NCI-H526 (cell line): ENCODE data around the gene PFDN5.
A peak's percentile ranks its signal among the peaks of the same experiment; 100 is the strongest.
"Not testable (repeated sequence)": the region's sequence is repeated elsewhere in the genome, so short reads cannot be mapped to it uniquely, and the experiment has no call there.

Source experiments
- DNase-seq, 2 experiments: peaks; one replicate each; lab custom pipeline; 2025; lab: John Stamatoyannopoulos, UW

The PFDN5 gene

DNA sequence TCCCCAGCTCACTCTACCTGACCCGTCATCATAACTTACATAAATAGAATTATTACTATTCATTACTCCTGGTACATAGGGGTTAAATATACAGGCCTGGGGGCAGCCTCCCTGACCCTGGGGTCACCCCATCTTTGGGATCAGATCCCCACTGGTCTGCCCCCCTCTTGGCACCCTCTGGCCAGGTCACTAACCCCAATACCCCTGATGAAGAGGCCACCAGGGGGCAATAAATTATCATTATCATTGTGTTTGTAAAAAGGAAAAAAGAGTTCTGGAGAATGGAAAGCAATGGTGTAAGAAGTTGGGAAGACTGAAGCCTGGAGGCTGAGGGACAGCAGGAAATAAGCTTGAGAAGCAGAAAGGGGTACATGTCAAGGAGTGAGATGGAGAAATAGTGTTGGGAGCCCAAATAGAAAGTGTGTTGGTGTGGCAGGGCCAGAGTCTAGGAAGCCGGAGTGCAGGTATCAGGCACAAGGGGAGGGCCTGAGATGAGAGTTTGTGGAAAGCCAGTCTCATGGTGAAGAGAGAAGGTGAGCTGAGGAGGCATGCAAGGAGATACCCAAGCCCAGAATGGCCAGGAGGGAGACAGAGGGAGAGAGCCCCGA lies 32.2 kb downstream of the PFDN5 start:
- DNase-seq: no peak

DNA sequence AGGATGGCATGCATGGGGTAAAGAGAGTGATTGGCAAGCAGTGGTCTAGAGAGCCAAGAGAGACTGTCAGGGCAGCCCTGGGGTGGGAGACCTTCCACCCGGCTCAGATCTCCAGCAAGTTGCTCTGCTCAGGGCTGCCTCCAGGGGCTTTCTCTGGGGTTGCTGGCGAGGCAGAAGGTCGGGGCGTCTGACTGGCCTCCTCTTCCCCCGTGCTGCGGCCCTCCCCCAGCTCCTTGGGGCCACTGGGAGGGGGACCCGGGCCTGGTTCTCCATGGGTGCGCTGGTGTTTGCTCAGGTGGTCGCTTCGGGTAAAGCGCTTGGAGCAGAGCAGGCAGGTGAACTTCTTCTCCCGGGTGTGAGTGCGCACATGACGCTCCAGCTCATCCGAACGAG lies 32.7 kb downstream of the PFDN5 start:
- DNase-seq: no peak

DNA sequence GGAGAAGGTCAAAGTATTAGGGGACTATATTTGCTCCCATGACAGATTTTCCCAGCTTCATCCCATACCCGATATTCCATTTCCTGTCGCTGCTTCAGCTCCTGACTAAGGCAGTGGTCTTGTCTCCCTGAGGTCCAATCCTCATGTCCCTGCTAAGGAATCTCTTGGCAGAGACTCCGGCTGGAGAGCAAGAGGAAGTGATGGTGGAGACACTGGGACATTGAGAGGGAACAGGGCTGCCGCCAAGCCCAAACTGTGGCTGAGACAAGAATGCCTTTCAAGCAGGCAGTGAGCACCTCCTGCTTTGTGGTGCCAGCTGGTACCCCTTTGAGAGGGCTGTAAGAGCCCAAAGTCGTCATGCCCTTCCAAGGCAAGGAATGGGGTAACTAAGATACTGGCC lies 35.3 kb downstream of the PFDN5 start:
- DNase-seq: no peak

DNA sequence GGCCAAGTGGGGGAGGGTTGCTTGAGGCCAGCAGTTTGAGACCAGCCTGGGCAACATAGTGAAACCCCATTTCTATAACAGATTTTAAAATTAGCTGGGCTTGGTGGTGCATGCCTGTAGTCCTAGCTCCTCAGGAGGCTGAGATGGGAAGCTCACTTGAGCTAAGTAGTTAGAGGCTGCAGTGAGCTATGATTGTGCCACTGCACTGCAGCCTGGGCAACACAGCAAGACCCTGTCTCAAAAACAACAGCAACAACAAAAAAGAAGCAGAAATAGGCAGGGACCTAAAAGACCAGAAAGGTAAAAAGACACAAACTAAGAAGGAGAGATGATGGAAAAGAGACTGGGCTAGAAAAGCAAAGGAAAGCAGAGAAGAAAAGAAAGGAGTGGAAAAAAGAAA lies 37.0 kb downstream of the PFDN5 start:
- DNase-seq: not testable (repeated sequence)

DNA sequence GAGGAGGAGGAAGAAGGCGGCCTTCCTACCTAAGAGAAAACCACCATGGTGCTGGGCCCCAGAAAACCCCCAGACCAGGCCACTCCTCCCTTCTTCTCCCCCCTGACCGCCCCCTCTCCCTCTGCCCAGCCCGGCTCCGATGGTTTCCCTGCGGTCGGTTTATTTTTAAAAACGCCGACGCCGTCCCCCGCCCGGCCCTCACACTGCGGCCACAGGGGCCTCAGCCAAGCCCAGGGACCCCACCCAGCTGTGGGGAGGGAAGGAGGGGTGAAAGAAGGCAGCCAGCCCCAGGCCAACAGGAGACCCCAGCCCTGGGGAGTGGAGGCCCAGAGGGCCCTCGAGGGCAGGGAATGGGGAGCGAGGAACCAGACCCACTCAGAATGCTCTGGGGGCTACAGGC lies 37.4 kb downstream of the PFDN5 start:
- DNase-seq: no peak

DNA sequence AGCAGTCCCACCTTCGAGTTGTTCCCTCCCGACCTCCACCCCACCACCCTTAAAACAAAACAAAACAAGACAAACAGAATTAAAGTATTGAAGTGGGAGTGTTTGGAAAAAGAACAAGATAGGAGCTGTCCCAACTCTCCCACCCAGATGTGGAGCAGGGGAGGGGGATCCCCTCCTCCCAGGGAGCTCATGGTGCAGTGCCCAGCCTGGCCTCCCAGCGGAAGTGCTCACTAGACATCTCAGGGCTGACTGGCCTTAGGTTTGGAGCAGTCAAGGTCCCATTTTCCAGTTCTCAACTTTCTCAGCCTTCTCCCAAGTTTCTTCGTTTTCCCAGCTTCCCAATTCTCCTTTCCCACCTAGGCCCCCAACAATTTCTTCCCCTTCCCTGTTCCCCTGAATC lies 37.9 kb downstream of the PFDN5 start:
- DNase-seq: no peak

DNA sequence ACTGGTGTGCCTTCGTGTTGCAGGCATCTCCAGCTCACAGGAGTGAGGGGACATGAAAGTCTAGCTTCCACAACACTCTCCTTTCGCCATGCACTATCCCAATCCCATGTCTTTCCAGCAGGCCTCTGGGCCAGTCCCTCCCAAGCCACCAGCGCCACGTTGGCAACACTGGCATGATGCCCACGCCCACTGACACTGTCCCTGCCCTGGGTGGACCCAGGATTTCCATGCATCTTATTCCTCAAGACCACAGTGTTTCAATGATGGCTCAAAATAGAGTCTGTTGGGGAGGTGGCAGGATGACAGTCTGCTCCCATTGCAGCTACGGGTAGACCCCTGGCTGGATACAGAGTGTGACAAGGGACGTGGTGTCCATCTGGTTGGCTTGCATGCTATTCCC lies 38.5 kb downstream of the PFDN5 start:
- no peak for DNase-seq

DNA sequence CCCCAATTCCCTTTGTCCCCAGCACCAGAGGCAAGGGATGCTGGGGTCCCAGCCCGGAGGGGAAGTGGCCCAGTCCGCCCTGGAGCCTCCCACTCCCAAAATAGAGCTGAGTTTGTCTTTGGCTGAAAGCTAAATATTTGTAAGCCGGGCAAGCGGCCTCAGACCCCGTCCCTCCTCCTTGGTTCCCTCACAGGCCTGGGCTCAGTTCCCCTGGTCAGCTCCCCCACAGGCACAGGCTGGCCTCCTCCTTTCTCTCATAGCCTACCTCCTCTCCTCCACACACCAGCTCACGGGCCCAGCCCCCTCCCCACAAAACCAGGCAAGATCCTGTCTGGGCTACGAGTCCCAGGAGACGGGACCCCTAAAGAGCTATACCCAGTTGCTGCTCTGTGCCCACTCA lies 39.5 kb downstream of the PFDN5 start:
- no peak for DNase-seq

DNA sequence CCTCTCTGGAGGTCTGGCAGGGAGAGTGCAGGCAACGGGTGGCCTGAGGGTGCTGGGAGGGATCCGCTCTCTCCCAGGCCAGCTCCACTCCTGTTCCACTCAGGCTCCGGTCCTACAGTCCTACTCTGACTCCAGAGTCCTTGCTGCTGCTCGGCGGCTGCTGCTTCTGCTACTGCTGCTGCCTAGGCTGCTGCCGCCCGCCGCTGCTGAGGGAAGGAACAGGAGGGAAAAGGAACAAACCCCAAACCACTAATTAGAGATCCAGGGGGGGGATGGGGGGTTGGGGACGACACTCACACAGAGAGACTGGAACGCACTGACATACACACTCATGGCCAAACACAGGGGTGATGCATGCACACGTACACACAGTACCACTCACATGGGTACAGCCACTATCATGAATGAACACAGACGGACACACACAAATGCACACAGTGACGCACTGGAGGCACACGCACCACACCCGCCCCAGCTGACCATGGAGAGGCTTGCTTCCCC lies 40.9 kb downstream of the PFDN5 start, which contains the start of gene SP7:
Gene SP7, minus strand, starts transcription at position 174 of the 501 bp plus-strand sequence. CDS start 708 bp downstream, outside the sequence.
- DNase-seq: peak in 1 of 2 experiments; percentile 32

DNA sequence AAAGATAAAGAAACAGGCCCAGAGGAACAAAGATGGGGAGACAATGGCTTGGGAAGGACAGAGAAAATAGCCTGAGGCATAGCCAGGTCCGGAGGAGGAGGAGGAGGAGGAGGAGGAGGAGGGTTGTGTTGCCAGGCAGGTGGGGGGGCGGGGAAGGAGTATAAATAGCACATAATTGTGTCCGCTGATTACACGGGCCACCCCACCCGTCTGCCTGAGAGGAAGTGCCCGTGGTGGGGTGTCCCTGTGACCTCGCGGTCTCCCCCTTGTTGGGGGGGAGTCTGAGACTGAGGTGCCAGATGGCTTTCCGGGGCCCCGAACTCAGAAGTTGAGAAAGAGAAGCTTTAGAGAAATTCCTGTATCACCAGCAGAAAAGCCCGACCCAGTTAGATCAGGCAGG lies 42.7 kb downstream of the PFDN5 start:
- no peak for DNase-seq

DNA sequence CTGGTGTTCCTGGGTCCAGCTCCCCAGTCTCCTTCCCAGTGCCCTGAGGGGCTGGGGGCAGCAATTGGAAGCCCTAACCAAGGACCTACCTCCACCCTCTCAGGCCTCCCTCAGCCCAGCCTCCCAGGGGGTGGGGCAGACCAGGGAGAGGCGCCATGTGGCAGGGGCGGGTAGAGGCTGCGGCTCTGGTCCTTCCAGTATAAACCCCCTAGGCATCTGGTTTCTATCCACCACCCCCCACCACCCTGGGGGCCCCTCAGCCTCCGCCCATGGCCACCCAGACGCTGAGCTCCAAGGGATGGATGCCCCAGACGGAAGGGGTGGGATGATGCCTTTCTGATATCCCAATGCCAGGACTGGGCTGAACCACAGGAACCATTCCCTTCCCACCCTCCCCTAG lies 43.6 kb downstream of the PFDN5 start:
- no peak for DNase-seq

DNA sequence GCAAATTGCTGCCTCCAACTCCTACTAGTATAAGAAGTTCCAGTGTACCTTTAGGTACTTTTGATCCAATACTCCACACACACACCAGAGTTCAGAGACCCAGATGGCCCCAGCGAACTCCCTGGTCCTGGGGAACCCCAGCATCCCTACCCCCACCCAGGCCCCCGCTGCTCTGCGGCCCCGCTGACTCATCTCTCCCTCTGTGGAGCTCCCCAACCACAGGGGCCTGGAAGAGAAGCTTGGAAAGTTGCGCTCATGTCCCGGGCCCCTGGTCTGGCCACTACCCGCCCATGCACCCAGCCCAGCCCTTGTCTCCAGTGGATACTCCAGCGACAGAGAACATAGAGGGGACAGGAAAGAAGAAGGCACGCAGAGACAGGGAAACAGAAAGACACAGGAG lies 45.1 kb downstream of the PFDN5 start:
- DNase-seq: no peak

DNA sequence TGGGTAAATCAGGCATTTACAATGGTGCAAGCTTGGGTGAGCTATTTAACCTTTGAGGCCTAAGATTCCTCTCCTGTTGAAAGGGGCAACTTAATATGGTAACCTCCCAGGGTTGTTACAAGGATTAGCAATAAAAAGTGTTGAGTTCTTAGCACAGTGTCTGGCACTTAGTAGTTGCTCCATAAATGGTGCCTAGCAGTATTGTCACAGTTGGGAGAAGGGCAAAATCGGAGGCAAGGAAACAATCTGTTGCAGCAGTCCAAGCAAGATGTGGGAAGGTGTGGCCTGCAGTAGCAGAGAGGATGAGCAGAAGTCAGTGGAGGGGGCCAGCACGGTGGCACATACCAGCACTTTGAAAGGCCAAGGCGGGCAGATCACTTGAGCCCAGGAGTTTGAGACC lies 48.1 kb downstream of the PFDN5 start:
- DNase-seq: no peak

DNA sequence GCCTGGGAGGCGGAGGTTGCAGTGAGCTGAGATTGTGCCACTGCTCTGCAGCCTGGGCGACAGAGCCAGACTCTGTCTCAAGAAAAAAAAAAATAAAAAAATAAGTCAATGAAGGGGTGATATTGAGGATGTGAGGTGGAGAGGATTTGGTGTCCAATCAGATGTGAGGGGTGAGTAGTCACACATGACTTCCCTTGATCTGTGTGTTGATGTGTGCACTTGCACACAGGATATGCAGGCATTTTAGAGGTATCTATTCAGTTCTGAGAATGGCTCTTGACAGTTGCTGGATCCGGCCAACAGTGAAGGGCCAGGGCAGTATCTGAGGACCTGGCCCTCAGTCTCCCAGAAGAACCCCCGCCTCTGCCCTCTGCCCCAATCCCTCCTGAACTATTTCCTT lies 48.6 kb downstream of the PFDN5 start:
- DNase-seq: no peak

DNA sequence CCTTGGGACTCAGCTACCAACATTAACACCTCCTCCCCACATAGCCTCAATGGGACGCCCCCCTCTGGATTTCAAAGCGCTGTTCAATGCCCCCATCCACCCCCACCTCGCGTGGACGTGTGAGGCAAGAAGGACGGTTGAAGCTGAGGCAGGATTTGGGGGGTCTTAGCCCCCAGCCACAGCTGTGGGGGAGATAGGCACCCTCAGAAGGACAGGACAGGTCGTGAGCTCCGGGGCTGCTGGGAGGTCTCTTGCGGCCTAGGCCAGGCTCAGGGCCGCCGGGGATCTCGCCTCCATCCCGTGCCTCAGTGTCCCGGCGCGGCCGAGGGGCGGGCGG lies 49.1 kb downstream of the PFDN5 start:
- no peak for DNase-seq

DNA sequence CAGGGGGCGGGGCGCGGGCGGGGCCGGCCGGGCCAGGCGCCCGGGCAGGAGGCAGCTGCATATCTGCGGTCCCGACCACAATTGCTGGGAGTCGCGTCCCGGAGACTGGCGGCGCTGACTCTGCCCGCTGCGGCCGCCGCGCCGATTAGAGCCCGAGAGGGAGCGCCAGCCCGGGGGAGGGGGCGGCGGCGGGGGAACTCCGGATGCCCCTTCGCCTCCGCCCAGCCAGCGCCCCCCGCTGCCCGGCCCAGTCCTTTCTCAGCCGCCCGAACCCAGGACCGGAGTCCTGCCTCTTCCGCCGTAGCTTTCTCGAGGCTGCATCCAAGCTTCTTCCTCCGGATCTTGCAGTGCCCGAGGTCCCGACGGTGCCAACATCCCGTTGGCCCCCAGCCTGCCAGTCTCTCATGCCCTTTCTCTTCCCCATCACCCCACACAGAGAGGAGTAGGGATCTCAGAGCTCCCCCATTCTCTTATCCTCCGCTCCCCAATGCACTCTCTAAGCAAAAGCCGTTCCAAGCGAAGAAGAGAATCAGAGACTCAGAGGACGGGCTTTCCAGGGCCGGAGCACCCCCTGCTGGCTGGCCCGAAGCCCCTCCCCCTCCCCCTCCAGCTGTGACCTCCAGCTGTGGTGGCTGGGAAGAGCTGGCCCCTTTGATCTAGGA lies 49.6 kb downstream of the PFDN5 start:
- DNase-seq: peak; percentile 28 to 73

DNA sequence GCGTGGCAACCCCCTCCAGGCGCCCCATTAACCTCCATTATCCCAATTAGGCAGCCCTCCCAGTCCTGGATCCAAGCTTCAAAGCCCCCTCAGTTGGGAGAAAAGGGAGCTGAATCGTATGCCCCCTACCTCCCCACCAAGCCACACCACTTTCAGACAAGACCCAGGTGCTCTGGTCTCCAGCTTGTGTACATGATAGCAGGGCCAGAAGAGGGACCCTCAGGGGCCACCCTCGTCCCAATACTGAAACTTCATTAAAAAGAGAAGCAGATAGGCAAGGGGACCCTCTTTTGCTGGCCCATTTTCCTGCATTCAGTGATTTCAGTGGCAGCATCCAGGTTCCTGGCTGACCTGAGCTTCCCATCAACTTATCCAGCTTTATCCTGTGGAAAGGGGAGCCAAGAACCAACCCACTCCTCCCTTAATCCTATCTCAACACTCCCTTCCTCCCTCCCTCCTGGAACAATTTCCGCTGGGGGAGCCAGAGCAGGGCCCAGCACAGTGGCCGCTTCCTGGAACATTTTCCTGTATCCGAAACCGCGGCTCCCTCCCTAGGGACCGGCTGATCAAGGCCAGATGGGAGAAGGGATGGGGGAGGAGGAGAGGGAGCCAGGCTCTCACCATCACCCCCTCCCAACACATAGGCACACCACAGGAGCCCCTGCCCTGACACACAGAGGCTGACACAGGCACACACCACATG lies 50.3 kb downstream of the PFDN5 start:
- DNase-seq: peak; percentile 33 to 74

DNA sequence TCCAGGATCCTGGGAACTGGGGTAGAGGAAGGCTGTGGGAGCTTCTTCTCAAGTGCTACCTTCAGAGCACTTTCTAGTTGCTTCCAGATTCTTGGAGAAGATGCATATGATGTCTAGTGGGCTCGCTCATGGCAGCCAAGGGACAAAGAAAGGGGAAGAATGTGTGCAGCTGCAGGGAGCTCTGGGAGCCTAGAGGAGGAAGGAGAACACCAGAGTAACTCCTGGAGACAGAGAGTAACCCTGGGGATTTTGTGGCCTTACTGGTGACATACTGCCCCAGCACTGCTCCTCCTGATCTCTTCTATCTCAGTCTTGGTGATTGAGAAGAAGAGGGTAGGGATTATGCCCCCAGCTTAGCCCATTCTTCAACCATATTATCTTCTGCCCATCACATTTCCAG lies 51.1 kb downstream of the PFDN5 start:
- DNase-seq: no peak

DNA sequence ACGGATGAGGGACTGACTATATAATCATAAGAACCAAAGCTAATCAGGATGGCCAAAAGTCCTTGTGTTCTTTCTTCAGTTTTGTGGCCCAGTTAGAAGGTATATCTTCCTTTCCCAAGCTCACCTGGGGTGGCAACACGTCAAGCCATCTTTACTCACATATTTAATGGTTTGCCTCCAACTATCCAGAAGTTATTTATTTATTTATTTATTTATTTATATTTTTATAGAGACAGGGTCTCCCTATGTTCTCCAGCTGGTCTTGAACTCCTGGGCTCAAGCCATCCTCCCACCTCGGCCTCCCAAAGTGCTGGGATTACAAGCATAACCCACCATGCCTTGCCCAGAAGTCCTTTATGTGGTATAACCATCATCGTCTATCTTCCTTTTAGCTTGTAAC lies 52.6 kb downstream of the PFDN5 start:
- no peak for DNase-seq
